HS-27A (cell line): ENCODE results near the gene KRT25.

Source experiments
- DNase-seq: peaks from one replicate; pipeline ENCODE4 v3.0.0-alpha.2; 2012; ENCODE audit warnings: low read depth, missing footprints

The KRT25 gene

GRCh38 chr17:40755231-40755630, at the start of gene KRT25:
TSS of gene KRT25 (minus strand) at chr17:40755331. CDS start at chr17:40755271, 60 bp downstream.
- DNase-seq, result no peak

GRCh38 chr17:40803617-40804082, 48.5 kb upstream of the KRT25 start:
- DNase-seq, result no peak

GRCh38 chr17:40801157-40801556, 46.0 kb upstream of the KRT25 start:
- no peak for DNase-seq

GRCh38 chr17:40800381-40800780, 45.2 kb upstream of the KRT25 start:
- no peak for DNase-seq

- no peak for DNase-seq
Measured at GRCh38 chr17:40799859-40800258, 44.7 kb upstream of the KRT25 start, which contains the start of gene KRT28. TSS of gene KRT28 (minus strand) at chr17:40799959. CDS start at chr17:40799893, 66 bp downstream.

GRCh38 chr17:40796846-40797245, 41.7 kb upstream of the KRT25 start:
- no peak for DNase-seq

- no peak for DNase-seq
Measured at GRCh38 chr17:40795019-40795667, 40.0 kb upstream of the KRT25 start.

- no peak for DNase-seq
Measured at GRCh38 chr17:40794466-40794865, 39.3 kb upstream of the KRT25 start.

- DNase-seq, result no peak
Measured at GRCh38 chr17:40793832-40794231, 38.7 kb upstream of the KRT25 start.

GRCh38 chr17:40791787-40792436, 36.8 kb upstream of the KRT25 start:
- DNase-seq, result no peak

- no peak for DNase-seq
Measured at GRCh38 chr17:40791111-40791510, 36.0 kb upstream of the KRT25 start.

- no peak for DNase-seq
Measured at GRCh38 chr17:40782450-40782849, 27.3 kb upstream of the KRT25 start, which contains the start of gene KRT27. TSS of gene KRT27 (minus strand) at chr17:40782550. CDS start at chr17:40782493, 57 bp downstream.

- DNase-seq, result no peak
Measured at GRCh38 chr17:40779181-40779909, 24.2 kb upstream of the KRT25 start.

GRCh38 chr17:40778461-40778860, 23.3 kb upstream of the KRT25 start:
- no peak for DNase-seq

- no peak for DNase-seq
Measured at GRCh38 chr17:40777971-40778370, 22.8 kb upstream of the KRT25 start.

- no peak for DNase-seq
Measured at GRCh38 chr17:40777459-40777858, 22.3 kb upstream of the KRT25 start.

- DNase-seq, result no peak
Measured at GRCh38 chr17:40775945-40776344, 20.8 kb upstream of the KRT25 start.

- DNase-seq, result no peak
Measured at GRCh38 chr17:40772101-40772500, 17.0 kb upstream of the KRT25 start, which contains the start of gene KRT26. TSS of gene KRT26 (minus strand) at chr17:40772201. CDS start at chr17:40772113, 88 bp downstream.

GRCh38 chr17:40765657-40766056, 10.5 kb upstream of the KRT25 start:
- no peak for DNase-seq

GRCh38 chr17:40763752-40764151, 8.6 kb upstream of the KRT25 start:
- DNase-seq, result no peak

- no peak for DNase-seq
Measured at GRCh38 chr17:40760105-40761016, 5.2 kb upstream of the KRT25 start.

GRCh38 chr17:40753804-40754203, 1.3 kb downstream of the KRT25 start:
- no peak for DNase-seq
